ENCODE results near the gene CLDN34.

CLDN34 gene

GRCh38 chrX:10015355-10015722 lies 48.2 kb downstream of the CLDN34 start:
- TF ChIP-seq CTCF (IDR thresholded peaks at IDR 0.05; ENCODE audit: insufficient read depth, low read length, poor library complexity, severe bottlenecking), result no peak
- H3K4me3 ChIP-seq (ENCODE audit: insufficient read depth, low read length, poor library complexity, severe bottlenecking), result peak overlapping the region; percentile 82
- H3K27me3 ChIP-seq (ENCODE audit: low read length), result no peaks in the 10 kb centered on the region
- peak overlapping the region; percentile 82; the same call in 1 of the 2 replicates for H3K9ac ChIP-seq (ENCODE audit: low read length)
- H3F3A ChIP-seq (ENCODE audit: insufficient read depth), result peaks cover 32% of the 10 kb centered on the region
- H3K27ac ChIP-seq (ENCODE audit: low read depth, low read length), result no peak overlapping the region
- H3K9me3 ChIP-seq (ENCODE audit: insufficient read depth, low read length), result no peaks in the 10 kb centered on the region
- peaks cover 5% of the 10 kb centered on the region; the same call in 1 of the 2 replicates for H4K20me1 ChIP-seq (ENCODE audit: low read depth, low read length)
- peaks cover 44% of the 10 kb centered on the region for H3K79me2 ChIP-seq (ENCODE audit: insufficient read depth, low read length)
- H2AFZ ChIP-seq (ENCODE audit: low read depth, low read length, severe bottlenecking), result no peak overlapping the region
- H3K36me3 ChIP-seq (ENCODE audit: low read length), result peaks cover 9% of the 10 kb centered on the region
- no peaks in the 10 kb centered on the region for H3K9me2 ChIP-seq (replicated peaks; ENCODE audit: insufficient read depth, low read length)
- no peak overlapping the region for H3K4me2 ChIP-seq (ENCODE audit: low read depth, low read length, poor library complexity, severe bottlenecking)

GRCh38 chrX:10015723-10016518 lies 48.8 kb downstream of the CLDN34 start:
- H3F3A ChIP-seq (ENCODE audit: insufficient read depth), result peaks cover 28% of the 10 kb centered on the region
- peak overlapping the region; percentile 77 for H3K27ac ChIP-seq (ENCODE audit: low read depth, low read length)

GRCh38 chrX:10016519-10017132 lies 49.5 kb downstream of the CLDN34 start:
- Histone ChIP-seq H3K9me2 (replicated peaks; ENCODE audit: insufficient read depth, low read length) (no peaks in the 10 kb centered on the region), H2AFZ (ENCODE audit: low read depth, low read length, severe bottlenecking) (no peak overlapping the region), H3K9me3 (ENCODE audit: insufficient read depth, low read length) (no peaks in the 10 kb centered on the region), H3K27ac (ENCODE audit: low read depth, low read length) (peak overlapping the region; percentile 77), H3K9ac (ENCODE audit: low read length) (peak overlapping the region; percentile 82), H3K4me2 (ENCODE audit: low read depth, low read length, poor library complexity, severe bottlenecking) (peak overlapping the region; percentile 83), H3K4me3 (ENCODE audit: insufficient read depth, low read length, poor library complexity, severe bottlenecking) (peak overlapping the region; percentile 82), H3K27me3 (ENCODE audit: low read length) (no peaks in the 10 kb centered on the region), H3F3A (ENCODE audit: insufficient read depth) (peaks cover 21% of the 10 kb centered on the region), H3K79me2 (ENCODE audit: insufficient read depth, low read length) (peaks cover 57% of the 10 kb centered on the region), H4K20me1 (ENCODE audit: low read depth, low read length) (peaks cover 5% of the 10 kb centered on the region; the same call in 1 of the 2 replicates), H3K36me3 (ENCODE audit: low read length) (peaks cover 9% of the 10 kb centered on the region)
- no peak for TF ChIP-seq EZH2phosphoT487 (conservative IDR thresholded peaks at IDR 0.05; ENCODE audit: low read length)
- no peak for TF ChIP-seq CTCF (IDR thresholded peaks at IDR 0.05; ENCODE audit: insufficient read depth, low read length, poor library complexity, severe bottlenecking)

More at GRCh38 chrX:10015723-10016518, 48.8 kb downstream of the CLDN34 start:
- H2AFZ ChIP-seq (ENCODE audit: low read depth, low read length, severe bottlenecking), result no peak overlapping the region
- no peaks in the 10 kb centered on the region for H3K27me3 ChIP-seq (ENCODE audit: low read length)
- peak overlapping the region; percentile 82 for H3K4me3 ChIP-seq (ENCODE audit: insufficient read depth, low read length, poor library complexity, severe bottlenecking)
- H3K9me3 ChIP-seq (ENCODE audit: insufficient read depth, low read length), result no peaks in the 10 kb centered on the region
- peaks cover 5% of the 10 kb centered on the region; the same call in 1 of the 2 replicates for H4K20me1 ChIP-seq (ENCODE audit: low read depth, low read length)
- H3K4me2 ChIP-seq (ENCODE audit: low read depth, low read length, poor library complexity, severe bottlenecking), result peak overlapping the region; percentile 83
- peak overlapping the region; percentile 82 for H3K9ac ChIP-seq (ENCODE audit: low read length)
- no peaks in the 10 kb centered on the region for H3K9me2 ChIP-seq (replicated peaks; ENCODE audit: insufficient read depth, low read length)
- TF ChIP-seq CTCF (IDR thresholded peaks at IDR 0.05; ENCODE audit: insufficient read depth, low read length, poor library complexity, severe bottlenecking) (no peak), EZH2phosphoT487 (conservative IDR thresholded peaks at IDR 0.05; ENCODE audit: low read length) (no peak)
- peaks cover 9% of the 10 kb centered on the region for H3K36me3 ChIP-seq (ENCODE audit: low read length)
- H3K79me2 ChIP-seq (ENCODE audit: insufficient read depth, low read length), result peaks cover 50% of the 10 kb centered on the region
